HG03520 (cell line): ENCODE measurements around the gene FHOD1.

ENCODE experiments used
- ATAC-seq: cut with Tn5 transposase; IDR thresholded peaks from one replicate; pipeline ENCODE4 v1.9.1; 2021; ENCODE audit warnings: mild to moderate bottlenecking, moderate library complexity; ENCODE audit not compliant: unreplicated experiment

FHOD1 gene

DNA sequence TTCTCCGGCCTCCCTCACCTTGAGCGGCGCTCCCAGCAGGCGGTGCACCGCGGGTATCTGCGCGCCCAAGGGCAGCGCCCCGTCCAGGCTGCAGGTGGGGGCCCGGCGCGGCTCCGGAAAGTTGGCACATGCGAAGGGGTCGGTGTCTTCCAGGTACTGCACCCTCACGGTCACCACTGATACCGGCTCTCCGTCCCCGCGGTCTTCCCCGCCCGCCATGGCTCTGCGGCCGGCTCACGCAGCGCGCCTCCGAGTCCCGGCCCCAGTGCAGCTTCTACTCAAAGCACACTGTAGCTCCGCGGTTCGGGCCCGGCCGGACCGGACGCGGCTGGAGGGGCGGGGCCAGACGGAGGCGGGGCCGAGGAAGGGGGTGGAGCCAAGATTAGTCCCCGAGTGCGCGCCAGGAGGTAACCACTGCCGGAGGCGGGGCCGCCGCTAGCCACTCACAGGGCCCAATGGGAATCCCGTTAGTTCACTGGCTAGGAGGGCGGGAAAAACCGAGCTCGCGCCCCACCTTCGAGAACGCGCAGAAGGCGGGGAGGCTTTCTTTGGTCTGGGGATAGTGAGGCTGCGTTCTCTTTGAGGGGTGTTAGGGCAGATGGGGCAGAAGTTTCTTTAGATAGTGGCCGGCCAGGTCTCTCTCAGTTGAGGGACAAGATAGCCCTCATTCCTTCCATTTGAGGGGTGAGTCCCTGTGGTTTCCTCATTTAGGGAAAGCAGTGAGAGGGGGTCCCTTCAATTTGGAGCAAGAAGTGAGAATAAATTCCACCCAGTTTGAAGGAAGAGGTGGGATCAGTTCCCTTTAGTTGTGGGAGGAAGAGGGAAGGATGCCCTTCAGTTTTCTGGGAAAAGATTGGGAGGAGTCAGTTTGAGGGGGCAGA, at the start of gene FHOD1:
Gene FHOD1, minus strand, starts transcription at position 290 of the 881 bp plus-strand sequence. Its CDS starts 71 bp downstream, at position 219.
- peak; percentile 51 for ATAC-seq

DNA sequence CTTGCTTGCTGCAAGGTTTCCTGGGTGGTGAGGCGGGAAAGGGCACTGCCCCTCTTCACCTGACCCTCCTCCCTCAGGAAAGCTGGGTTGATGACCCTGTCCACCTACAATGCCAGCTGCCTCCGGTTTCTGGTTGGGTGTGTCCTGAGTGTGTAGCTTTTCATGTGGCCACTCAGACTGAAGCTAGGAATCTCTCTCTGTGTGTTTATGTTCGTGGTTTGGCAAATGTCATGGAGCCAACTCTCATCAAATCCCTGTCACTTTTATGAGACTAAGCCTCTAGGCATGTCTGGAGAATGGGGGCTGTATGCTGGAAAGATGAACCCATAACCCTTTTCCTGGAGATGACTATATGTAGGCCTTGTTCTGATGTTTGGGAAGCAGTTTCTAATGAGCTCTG, 49.1 kb upstream of the FHOD1 start:
- ATAC-seq, result no peak

DNA sequence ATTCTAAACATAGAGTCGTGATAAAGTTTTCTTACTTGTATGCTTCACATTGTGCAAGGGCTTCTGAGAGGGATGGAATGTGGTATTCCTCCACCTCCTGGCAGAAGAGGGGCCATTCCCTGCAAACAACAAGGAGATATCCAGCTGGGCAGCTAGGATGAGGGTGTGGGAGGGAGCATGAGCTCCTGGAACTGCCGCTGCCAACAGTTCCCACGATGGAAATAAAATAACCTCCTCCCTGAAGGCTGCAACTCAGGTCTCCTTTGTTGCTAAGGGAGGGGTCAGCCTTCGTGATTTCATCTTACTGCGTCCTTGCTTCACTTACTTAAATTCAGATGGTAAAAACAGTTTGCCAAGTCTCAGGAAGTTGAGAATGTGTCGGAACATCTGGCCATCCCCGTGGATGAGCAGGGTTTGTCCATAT, 47.7 kb upstream of the FHOD1 start:
- ATAC-seq, result no peak

DNA sequence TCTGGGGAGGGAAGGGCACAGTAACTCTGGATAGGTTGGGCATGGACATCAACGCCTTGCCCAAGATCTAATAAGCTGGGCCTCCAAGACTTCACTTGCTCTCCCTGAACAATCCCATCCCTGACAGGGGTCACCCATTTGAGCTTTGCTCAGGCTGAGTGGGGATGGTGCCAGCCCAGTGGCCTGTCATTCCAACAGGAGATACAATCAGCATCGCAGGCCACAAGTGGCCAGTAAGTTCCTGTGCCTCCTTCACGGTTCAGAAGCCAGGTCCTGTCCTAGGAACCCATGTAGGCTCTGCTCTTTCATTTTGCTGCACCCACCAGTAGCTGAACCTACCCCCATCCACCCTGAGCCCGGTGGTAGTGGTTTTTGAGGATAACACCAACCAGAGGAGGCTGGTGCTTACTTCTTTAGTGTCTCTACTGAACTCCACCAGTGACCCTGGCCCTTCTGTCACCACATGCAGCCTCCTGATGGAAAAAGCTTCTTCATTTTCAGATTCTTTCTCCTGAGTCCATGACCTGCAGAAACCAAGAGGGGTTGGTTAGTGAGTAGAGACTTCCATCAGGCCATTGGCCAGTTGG, 47.0 kb upstream of the FHOD1 start:
- ATAC-seq, result no peak

DNA sequence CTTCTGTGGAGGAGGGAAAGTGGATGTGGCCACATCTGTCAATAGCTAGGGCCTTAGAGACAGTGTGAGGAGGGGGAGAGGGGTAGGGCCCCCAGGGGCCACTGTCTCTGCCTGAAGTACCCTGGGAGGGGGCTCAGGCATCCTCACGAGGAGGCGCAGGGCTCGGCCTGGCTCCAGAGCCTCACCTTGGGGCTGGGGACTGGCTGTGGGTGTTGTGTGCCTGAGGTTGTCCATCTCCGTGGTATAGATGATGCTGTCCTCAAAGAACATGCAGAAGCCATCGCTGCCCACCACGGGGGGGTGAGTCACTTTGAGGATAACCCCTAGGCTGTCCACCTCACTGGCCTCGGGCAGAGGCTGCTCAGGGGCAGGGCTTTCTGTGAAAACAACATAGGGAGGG, 44.2 kb upstream of the FHOD1 start:
- no peak for ATAC-seq

DNA sequence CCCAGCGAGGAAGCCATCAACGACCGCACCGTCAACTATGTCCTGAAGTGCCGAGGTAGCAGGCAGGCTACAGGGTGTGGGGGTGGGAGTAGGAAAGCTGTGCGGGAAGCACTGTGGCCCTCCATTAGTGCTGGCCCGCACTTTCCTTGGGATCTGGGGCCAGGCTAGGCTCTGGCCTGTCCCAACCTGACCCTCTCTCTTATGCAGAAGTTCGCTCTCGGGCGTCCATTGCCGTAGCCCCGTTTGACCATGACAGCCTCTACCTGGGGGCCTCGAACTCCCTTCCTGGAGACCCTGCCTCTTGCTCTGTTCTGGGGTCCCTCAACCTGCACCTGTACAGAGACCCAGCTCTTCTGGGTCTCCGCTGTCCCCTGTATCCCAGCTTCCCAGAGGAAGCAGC, 40.7 kb upstream of the FHOD1 start:
- ATAC-seq, result no peak

DNA sequence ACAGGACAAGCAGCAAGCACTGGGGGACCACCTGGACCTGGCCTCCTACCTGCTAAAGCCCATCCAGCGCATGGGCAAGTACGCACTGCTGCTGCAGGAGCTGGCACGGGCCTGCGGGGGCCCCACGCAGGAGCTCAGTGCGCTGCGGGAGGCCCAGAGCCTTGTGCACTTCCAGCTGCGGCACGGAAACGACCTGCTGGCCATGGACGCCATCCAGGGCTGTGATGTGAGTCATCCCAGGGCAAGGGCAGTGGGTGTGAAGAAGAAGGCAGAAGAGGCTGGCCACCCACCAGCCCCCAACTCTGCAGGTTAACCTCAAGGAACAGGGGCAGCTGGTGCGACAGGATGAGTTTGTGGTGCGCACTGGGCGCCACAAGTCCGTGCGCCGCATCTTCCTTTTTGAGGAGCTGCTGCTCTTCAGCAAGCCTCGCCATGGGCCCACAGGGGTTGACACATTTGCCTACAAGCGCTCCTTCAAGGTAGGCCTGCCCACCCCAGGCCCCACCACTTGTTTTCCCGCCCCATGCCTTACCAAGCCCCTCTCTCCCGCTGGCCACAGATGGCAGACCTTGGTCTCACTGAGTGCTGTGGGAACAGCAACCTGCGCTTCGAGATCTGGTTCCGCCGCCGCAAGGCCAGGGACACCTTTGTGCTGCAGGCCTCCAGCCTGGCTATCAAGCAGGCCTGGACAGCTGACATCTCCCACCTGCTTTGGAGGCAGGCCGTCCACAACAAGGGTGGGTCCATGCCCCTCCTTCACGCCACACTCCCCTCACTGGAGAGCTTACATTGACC, 39.4 kb upstream of the FHOD1 start:
- ATAC-seq, result no peak

DNA sequence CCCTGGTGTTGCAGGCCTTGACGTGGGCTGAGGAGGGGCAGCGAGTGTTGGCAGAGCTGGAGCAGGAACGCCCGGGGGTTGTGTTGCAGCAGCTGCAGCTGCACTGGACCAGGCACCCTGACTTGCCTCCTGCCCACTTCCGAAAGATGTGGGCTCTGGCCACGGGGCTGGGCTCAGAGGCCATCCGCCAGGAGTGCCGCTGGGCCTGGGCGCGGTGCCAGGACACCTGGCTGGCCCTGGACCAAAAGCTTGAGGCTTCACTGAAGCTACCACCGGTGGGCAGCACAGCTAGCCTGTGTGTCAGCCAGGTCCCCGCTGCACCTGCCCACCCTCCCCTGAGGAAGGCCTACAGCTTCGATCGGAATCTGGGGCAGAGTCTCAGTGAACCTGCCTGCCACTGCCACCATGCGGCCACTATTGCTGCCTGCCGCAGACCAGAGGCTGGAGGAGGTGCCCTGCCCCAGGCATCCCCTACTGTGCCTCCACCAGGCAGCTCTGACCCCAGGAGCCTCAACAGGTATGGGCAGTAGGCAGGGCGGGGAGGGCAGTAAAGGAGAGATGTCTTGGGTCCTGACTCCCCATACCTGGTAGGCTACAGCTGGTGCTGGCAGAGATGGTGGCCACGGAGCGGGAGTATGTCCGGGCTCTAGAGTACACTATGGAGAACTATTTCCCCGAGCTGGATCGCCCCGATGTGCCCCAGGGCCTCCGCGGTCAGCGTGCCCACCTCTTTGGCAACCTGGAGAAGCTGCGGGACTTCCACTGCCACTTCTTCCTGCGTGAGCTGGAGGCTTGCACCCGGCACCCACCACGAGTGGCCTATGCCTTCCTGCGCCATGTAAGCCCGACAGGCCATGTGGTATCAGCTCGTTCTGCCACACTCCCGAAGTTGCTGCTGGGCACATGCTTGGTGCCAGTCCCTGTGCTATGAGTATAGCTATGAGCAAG, 37.7 kb upstream of the FHOD1 start:
- ATAC-seq, result no peak

DNA sequence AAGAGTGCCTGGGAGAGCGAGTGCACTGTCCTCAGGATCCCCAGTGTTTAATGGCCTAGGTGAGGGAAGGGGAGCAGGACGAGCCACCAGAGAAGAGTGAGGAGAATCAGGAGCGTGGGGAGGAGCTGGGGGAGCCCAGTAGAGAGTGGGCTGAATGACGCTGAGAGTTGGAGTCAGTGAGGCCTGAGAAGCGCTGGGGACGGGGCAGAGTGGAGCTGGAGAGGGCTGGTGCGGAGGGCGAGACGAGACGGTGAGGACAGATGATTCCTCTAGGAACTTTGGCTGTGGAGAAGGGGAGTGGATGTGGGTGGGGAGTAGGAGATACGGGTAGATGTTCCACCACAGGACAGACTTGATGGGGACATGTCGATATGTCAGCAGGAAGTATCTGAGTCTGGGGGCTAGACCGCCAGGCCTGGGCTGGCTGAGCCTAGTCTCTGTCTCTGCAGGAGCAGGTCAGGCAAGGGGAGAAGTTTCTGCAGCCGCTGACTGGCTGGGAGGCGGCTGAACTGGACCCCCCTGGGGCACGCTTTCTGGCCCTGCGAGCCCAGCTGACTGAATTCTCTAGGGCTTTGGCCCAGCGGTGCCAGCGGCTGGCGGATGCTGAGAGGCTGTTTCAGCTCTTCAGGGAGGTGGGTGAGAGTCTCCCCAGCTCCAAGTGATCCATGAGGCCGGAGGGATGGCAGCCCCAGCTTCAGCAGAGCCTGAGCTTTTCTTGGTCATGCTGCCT, 36.7 kb upstream of the FHOD1 start:
- ATAC-seq, result no peak

DNA sequence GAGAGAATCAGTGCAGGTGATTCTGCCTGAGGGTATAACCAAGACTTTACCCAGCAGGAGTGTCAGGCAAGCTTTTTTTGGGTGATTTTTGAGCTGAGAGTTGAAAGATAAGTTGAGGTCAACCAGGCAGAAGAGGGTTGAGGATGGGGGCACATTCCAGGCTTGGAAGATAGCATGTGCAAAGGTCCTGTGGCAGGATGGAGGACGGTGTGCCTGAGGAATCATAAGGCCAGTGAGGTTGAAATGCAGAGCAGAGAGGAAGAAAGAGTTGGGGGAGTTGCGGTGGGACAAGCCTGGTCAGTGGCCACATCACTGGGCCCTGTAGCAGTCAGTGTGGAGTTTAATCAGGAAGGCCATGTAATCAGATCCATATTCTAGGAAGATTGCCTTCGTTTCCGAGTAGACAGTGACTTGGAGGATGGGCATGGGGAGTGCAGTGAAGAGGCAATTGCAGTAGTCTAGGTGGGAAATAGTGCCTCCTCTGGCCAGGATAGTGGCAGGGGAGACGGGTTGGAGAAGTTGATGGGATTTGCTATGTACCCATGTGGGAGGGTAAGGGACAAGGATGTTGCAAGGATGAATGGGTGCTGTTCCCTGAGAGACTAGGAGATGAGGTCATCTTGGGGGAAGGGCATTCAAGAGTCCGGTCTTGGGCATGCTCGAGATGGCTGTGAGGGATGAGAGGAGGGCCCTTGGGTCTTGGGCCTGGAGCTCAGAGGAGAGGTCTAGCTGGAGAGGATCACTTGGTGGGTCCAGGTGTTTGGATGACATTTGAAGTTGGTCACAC, 36.0 kb upstream of the FHOD1 start:
- no peak for ATAC-seq

DNA sequence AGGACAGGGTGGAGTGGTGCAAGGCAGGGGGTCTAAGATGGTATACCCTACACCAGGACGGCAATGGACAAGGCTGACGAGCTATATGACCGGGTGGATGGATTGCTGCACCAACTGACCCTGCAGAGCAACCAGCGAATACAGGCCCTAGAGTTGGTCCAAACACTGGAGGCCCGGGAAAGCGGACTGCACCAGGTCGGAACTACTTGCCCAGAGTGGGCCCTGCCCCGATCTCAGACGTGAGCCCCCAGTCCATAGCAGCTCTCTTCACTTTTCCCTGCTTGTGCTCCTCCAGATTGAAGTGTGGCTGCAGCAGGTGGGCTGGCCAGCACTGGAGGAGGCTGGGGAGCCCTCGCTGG, 35.1 kb upstream of the FHOD1 start:
- no peak for ATAC-seq

DNA sequence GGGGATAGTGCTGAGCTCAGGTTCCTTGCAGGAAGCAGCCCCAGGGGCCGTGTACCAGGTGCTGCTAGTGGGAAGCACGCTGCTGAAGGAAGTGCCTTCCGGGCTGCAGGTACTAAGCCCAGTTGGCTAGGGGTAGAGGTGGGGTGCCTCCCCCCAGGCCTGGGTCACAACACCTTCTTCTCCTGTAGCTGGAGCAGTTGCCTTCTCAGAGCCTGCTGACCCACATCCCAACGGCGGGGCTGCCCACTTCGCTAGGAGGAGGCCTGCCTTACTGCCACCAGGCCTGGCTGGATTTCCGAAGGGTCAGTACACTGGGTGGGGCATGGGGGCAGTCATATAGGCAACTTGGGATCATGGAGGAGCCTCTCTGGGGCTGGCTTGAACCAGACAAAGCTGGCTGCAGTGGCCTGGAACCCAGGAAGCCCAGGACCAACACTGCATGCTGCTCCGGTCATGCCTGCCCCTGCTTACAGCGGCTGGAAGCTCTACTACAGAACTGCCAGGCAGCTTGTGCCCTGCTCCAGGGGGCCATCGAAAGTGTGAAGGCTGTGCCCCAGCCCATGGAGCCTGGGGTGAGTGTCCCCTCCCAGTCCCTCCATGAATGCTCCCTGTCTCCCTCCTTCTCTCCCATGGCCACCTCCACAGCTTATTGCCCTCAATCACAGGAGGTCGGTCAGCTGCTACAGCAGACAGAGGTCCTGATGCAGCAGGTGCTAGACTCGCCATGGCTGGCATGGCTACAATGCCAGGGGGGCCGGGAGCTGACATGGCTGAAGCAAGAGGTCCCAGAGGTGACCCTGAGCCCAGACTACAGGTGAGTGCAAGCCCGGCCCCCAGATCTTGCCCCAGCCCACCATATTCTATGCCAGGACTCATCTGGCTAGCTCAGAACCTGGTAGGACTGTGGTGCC, 34.5 kb upstream of the FHOD1 start:
- ATAC-seq, result no peak

DNA sequence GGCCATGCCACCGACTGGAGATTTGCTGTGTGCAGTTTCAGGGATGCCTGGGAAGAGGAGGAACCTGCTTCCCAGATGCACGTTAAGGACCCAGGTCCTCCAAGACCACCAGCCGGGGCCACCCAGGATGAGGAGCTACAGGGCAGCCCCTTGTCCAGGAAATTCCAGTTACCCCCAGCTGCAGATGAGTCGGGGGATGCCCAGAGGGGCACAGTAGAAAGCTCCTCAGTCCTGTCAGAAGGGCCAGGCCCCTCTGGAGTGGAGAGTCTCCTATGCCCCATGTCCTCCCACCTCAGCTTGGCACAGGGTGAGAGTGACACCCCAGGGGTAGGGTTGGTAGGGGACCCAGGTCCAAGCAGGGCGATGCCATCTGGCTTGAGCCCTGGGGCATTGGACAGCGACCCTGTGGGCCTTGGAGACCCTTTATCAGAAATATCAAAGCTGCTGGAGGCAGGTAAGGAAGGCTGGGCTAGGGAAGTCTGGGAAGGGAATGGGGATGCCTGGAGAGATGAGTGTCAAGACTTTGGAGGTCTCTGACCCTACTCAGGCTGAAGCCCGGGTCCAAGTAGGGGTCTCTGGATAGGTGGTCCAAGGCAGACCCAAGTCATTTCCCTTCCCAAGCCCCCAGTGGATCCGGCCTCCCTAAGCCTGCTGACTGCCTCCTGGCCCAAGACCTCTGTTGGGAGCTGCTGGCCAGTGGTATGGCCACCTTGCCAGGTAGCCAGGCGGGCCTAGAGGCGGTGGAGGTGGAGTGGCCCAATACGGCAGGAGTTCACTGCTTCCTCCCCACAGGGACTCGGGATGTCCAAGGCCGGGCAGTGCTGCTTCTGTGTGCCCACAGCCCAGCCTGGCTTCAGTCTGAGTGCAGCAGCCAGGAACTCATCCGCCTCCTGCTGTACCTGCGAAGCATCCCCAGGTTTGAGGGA, 33.1 kb upstream of the FHOD1 start:
- ATAC-seq, result no peak

DNA sequence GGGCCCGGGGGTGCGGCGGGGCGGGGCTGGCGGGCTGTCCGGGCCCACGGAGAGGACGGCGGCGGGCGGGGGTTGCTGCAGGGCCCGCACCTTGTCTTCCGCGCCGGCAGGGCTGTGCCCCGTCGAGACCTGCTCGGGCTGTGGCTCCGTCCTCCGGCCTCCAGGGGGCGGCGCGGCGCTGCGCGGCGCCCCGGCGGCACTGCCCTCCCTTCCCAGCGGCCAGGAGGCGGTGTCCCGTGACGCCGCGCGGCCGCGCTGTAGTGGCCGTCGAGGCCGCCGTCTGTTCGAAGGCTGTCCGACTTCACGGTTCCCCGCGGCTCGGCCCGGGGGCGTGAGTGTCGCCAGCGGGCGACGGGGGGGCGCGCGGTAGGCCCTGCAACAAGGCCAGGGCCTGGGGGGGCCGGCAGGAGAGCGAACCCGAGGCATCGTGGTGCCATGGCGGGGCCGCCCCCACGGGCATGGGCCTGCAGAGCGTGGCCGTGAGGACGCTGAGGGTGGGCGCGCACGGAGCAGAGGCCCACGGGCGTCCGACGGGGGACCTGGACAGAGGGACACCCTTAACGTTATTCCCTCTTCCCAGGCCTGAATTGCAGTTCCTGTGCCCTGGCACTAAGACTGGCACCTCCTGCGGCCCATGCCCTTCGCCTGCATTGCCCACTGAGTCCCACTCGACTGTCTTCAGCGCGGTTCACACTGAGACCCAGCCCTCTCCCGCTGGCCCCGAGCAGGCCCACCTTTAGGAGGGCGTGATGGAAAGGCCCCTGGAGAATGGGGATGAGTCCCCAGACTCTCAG, 32.2 kb upstream of the FHOD1 start, which contains the start of gene PLEKHG4:
Gene PLEKHG4, plus strand, starts transcription at position 237 of the 794 bp plus-strand sequence. Its CDS starts 513 bp downstream, at position 750.
- ATAC-seq, result peak; percentile 73

DNA sequence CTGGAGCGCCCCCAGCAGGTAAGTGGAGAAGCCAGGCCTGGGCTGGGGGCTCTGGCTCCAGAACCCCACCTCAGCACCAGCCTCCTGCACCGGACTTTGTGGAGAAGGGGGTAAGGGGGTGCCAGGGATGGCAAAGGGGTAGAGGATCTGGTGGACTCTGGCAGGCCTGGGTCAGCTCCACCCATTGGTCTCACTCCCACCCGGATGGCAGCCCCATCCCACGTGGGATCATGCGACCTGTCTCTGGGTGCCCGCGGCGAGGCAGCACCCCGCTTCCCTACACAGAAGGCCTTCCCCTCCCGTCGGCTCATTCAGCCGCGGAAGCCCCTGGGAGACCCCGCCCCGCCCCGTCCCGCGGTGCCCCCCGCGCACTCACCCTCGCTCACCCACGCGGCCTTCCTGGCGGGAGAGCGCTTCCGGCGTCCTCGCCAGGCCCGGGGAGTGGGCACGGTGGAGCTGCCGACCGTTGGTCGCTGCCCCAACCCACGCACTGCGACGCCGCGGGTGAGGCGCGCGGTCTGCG, 31.6 kb upstream of the FHOD1 start:
- ATAC-seq, result peak; percentile 34
